ENCODE data around the gene C6orf47. TPM values are rescaled to one million over a fixed set of nuclear protein-coding genes. Genes with fewer than 3 reads are reported as not detected.

C6orf47 gene
- total and polyA plus RNA-seq, 2 of the 13 experiments (the other 11 are each of a cell fraction or from before 2014, with no cell fraction given): 1.7 to 18.1 TPM

GRCh38 chr6:31658983-31659648 is 1.5 kb downstream of the C6orf47 start (continued):
- TF ChIP-seq PCBP1 (IDR thresholded peaks at IDR 0.05; ENCODE audit: borderline replicate concordance, low read depth, low read length) (0 out of 2 replicates have a peak, but pooled peaks have one; percentile 21), RBM39 (IDR thresholded peaks at IDR 0.05; ENCODE audit: low read depth, low read length, poor library complexity, severe bottlenecking) (peak; percentile 10), CHCHD3 (CRISPR knock-in tag; IDR thresholded peaks at IDR 0.05) (0 out of 2 replicates have a peak, but pooled peaks have one; percentile 27), RELA (CRISPR knock-in tag; IDR thresholded peaks at IDR 0.05) (0 out of 2 replicates have a peak, but pooled peaks have one; percentile 5), AKAP8 (CRISPR knock-in tag; IDR thresholded peaks at IDR 0.05) (no peak; the same call in 1 of the 2 replicates), NONO (IDR thresholded peaks at IDR 0.05) (no peak), NONO (CRISPR knock-in tag; conservative IDR thresholded peaks at IDR 0.05) (0 out of 2 replicates have a peak, but pooled peaks have one; percentile 41), TMF1 (CRISPR knock-in tag; IDR thresholded peaks at IDR 0.05; ENCODE audit: low read depth) (peak; percentile 29; the same call in 1 of the 2 replicates), HOXA3 (CRISPR knock-in tag; IDR thresholded peaks at IDR 0.05) (no peak; the same call in 1 of the 2 replicates), ZNF510 (CRISPR knock-in tag; IDR thresholded peaks at IDR 0.05; ENCODE audit: low read depth) (no peak), KDM5B (CRISPR knock-in tag; IDR thresholded peaks at IDR 0.05; ENCODE audit: borderline replicate concordance) (peak; percentile 67), GATAD2A (CRISPR knock-in tag; IDR thresholded peaks at IDR 0.05) (no peak), NBN (conservative IDR thresholded peaks at IDR 0.05) (no peak), HHEX (CRISPR knock-in tag; IDR thresholded peaks at IDR 0.05) (0 out of 2 replicates have a peak, but pooled peaks have one; percentile 9), SMAD3 (CRISPR knock-in tag; IDR thresholded peaks at IDR 0.05) (no peak), AGO1 (IDR thresholded peaks at IDR 0.05; ENCODE audit: low read depth, low read length, poor library complexity, severe bottlenecking) (peak; percentile 92), ZNF431 (CRISPR knock-in tag; IDR thresholded peaks at IDR 0.05; ENCODE audit: borderline replicate concordance, low read depth) (0 out of 2 replicates have a peak, but pooled peaks have one; percentile 15), PHF8 (CRISPR knock-in tag; IDR thresholded peaks at IDR 0.05) (peak; percentile 47; the same call in 1 of the 2 replicates), MED8 (CRISPR knock-in tag; IDR thresholded peaks at IDR 0.05; ENCODE audit: insufficient replicate concordance) (no peak)
- TF ChIP-seq, protein P1, sequence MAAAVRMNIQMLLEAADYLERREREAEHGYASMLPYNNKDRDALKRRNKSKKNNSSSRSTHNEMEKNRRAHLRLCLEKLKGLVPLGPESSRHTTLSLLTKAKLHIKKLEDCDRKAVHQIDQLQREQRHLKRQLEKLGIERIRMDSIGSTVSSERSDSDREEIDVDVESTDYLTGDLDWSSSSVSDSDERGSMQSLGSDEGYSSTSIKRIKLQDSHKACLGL (CRISPR knock-in tag; IDR thresholded peaks at IDR 0.05): 0 out of 2 replicates have a peak, but pooled peaks have one; percentile 28
- TF ChIP-seq, protein P2, sequence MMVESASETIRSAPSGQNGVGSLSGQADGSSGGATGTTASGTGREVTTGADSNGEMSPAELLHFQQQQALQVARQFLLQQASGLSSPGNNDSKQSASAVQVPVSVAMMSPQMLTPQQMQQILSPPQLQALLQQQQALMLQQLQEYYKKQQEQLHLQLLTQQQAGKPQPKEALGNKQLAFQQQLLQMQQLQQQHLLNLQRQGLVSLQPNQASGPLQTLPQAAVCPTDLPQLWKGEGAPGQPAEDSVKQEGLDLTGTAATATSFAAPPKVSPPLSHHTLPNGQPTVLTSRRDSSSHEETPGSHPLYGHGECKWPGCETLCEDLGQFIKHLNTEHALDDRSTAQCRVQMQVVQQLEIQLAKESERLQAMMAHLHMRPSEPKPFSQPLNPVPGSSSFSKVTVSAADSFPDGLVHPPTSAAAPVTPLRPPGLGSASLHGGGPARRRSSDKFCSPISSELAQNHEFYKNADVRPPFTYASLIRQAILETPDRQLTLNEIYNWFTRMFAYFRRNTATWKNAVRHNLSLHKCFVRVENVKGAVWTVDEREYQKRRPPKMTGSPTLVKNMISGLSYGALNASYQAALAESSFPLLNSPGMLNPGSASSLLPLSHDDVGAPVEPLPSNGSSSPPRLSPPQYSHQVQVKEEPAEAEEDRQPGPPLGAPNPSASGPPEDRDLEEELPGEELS (CRISPR knock-in tag; IDR thresholded peaks at IDR 0.05): no peak
- TF ChIP-seq, protein P3, sequence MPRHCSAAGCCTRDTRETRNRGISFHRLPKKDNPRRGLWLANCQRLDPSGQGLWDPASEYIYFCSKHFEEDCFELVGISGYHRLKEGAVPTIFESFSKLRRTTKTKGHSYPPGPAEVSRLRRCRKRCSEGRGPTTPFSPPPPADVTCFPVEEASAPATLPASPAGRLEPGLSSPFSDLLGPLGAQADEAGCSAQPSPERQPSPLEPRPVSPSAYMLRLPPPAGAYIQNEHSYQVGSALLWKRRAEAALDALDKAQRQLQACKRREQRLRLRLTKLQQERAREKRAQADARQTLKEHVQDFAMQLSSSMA (CRISPR knock-in tag; IDR thresholded peaks at IDR 0.05): no peak
- TF ChIP-seq, protein P4, sequence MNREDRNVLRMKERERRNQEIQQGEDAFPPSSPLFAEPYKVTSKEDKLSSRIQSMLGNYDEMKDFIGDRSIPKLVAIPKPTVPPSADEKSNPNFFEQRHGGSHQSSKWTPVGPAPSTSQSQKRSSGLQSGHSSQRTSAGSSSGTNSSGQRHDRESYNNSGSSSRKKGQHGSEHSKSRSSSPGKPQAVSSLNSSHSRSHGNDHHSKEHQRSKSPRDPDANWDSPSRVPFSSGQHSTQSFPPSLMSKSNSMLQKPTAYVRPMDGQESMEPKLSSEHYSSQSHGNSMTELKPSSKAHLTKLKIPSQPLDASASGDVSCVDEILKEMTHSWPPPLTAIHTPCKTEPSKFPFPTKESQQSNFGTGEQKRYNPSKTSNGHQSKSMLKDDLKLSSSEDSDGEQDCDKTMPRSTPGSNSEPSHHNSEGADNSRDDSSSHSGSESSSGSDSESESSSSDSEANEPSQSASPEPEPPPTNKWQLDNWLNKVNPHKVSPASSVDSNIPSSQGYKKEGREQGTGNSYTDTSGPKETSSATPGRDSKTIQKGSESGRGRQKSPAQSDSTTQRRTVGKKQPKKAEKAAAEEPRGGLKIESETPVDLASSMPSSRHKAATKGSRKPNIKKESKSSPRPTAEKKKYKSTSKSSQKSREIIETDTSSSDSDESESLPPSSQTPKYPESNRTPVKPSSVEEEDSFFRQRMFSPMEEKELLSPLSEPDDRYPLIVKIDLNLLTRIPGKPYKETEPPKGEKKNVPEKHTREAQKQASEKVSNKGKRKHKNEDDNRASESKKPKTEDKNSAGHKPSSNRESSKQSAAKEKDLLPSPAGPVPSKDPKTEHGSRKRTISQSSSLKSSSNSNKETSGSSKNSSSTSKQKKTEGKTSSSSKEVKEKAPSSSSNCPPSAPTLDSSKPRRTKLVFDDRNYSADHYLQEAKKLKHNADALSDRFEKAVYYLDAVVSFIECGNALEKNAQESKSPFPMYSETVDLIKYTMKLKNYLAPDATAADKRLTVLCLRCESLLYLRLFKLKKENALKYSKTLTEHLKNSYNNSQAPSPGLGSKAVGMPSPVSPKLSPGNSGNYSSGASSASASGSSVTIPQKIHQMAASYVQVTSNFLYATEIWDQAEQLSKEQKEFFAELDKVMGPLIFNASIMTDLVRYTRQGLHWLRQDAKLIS (CRISPR knock-in tag; IDR thresholded peaks at IDR 0.05): no peak

Measured in HepG2 (cell line).